NCI-H2171 (cell line): ENCODE results near the gene COL23A1.

Experiments
- DNase-seq: peaks from one replicate; lab custom pipeline; 2025; lab: John Stamatoyannopoulos, UW

COL23A1 gene

GRCh38 chr5:178338126-178338749 is 252.0 kb downstream of the COL23A1 start:
- DNase-seq, result no peak

DNA sequence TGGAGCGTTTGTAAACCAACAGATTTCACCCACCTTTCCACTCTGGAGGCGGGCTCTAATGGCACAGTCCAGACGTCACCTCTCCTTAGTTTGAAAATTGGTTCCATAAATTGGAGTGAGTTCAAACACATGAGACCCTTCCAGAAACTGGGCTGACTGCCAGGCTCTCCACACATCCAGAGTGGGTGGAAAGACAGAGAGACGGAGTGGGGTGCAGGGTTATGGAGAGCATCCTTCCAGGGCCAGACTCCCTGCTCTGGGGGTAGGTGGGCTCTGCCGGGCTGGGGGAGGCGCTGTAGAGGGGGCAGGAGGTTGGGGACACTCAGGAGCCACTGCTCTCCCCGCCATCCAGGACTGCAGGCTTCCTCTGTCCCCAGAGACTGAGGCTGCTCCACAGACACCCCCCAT is 252.9 kb downstream of the COL23A1 start:
- peak; percentile 54 for DNase-seq

DNA sequence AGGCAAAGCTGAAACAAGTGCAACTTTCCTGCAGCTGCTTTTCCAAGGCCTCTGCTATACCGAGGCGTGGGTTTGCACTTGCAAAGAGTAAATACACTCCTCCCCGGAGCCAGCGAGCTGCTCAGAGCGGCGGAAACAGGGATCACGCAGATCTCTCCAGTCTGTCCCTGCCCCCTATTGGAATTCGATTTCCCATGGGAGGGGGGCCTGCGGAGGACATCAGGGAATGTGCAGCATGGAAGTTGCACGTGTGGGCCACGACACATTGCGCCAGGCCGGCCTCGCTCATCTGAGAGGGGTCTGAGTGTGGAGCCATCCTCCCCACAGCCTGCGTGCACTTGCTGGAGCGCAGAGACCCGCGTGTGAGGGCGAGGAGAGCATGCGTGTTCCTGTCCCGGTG is 253.3 kb downstream of the COL23A1 start:
- no peak for DNase-seq

DNA sequence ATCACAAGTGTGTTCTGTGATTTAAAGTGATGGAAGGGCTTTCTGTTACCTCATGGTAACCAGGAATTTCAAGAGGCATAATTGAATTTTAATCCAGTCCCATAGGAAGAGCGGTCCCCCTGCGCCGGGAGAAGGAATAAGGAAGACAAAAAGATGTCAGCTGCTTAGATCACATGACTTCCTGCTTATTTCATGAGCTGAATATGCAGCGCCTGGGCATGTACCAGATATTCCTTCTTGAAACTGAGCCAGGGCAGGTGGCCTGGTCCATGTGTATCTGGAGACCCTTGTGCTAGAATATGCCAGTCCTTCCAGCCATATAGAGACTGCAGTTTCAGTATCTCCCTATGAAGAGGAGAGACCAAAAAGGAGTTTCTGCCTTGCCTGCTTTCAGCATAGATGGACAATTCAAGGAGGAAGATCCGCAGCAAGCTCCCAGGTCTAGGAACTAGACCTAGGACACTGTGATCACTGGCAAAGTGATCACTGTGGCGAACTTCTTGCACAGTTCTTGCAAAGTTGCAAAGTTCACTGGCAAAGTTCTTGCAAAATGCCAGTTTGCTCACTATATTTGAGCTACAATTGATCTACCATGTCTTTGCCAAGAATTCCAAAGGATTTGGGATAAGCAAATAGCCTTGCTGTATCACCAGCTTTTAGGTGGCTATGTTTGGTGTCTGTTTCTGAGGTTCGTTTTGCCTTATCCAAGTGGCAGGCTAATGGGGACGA is 254.7 kb downstream of the COL23A1 start:
- no peak for DNase-seq

DNA sequence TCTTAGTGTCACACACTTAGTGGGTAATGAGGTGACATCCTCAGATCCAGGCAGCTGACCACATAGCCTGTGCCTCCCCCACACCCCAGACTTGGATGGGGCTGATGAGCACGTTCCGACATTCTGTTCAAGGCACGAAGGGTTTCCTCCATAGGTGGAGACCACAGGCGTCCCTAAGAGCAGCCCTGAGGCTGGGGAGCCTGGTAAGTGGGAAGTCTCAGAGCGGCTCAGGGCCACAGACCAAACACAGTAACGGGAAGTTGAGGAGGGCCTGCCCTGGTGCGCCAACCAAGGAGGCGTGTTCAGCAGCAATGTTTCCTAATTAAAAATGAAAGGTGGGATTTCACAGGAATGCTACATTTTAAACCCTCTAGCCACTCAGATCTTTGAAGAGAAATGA is 255.3 kb downstream of the COL23A1 start:
- no peak for DNase-seq

GRCh38 chr5:178333821-178334481 is 256.2 kb downstream of the COL23A1 start:
- DNase-seq, result no peak

DNA sequence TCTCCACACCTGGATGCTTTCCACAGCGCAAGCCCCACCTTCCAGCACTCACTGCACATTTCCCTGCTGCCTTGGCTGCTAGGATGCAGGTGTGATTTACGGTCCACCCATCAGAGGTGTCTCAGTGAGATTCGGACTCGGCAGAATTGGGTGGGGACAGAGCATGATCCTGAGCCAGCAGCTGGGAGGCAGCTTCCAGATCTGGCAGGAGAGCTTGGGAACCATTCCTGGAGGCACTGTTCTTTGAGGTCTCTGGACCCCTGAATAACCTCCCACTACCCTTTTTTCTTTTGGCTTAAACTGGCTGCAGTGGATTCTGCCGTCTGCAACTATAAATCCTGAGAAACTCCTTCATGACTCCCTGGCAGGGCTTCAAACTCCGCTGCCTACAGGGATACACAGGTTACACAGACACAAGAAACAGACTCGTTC is 258.0 kb downstream of the COL23A1 start:
- DNase-seq, result no peak

GRCh38 chr5:178331491-178331996 is 258.6 kb downstream of the COL23A1 start:
- DNase-seq, result no peak

GRCh38 chr5:178330791-178331404 is 259.3 kb downstream of the COL23A1 start:
- no peak for DNase-seq

GRCh38 chr5:178328826-178329730 is 261.1 kb downstream of the COL23A1 start:
- no peak for DNase-seq

DNA sequence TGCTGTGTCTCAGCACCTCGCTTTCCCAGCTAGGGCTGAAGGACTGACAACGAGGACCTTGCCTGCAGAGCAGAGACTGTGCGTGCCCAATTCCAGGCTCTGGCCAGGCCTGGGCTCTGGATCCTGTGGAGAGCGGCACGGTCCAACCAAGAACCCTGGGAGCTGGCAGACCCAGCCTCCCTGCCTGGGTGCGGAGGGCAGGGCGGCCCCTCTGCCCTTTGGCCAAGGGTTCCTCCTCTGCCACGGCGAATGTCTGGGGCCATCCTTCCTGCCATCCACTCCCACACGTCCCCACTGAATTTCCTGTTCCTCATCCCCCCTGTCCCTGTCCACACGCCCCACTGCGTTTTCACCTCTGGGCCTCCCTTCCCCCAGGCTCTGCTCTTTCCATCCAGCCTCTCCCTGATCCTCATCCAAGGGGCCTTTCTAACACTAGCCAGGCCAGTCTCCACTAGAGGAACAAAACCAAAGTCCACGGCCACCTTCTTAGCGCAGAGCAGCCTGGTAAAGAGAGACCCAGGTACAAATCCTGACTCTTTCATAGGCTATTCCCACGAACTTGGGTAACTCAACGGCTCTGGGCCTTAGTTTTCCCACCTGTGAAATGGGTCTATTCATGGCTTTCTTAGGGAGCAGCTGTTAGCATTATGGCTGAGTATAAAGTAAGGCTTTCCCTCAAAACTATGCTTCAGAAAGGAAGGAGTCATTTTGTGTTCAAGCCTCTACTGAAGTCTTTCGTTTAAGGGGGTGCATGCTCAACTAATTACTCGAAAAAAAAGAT is 262.1 kb downstream of the COL23A1 start:
- no peak for DNase-seq

GRCh38 chr5:178327446-178327845 is 262.7 kb downstream of the COL23A1 start:
- DNase-seq, result no peak

GRCh38 chr5:178326374-178326715 is 263.8 kb downstream of the COL23A1 start:
- DNase-seq, result no peak

DNA sequence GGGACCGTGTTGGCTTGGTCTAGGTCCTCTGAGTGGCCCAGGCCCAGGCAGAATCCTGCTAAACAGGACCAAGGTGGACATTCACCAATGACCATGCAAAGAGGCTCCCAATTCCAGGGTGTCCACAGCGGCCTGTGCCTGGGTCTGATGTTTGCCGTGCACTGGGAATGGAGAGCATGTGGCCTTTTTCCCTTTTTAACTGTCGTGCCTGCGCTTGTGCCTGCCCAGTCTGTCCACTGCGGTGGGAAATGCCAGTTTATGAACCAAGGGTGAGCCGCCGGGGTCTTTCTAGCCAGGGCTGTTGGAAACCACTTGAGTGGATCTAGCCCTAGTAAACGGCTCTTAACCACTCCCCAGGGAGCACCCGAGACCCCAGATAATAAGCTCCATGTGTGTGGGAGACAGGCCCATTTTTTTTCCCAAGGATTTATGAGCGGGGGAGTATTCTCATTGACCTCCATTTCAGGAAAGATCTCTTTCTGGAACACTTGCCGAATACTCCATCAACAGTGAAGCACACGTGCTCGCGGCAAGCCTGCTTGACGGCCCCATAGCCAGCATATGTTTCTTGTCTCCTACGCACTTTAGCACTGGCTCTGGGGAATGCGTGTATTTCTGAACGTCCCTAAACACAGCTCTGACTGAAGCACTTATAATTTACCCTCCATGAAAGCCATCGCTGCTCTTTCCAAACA is 264.4 kb downstream of the COL23A1 start:
- DNase-seq, result no peak

GRCh38 chr5:178325311-178325678 is 264.9 kb downstream of the COL23A1 start:
- no peak for DNase-seq

- DNase-seq, result no peak
These were observed 265.5 kb downstream of the COL23A1 start for GRCh38 chr5:178324481-178325310.

GRCh38 chr5:178323961-178324360 is 266.2 kb downstream of the COL23A1 start:
- no peak for DNase-seq

DNA sequence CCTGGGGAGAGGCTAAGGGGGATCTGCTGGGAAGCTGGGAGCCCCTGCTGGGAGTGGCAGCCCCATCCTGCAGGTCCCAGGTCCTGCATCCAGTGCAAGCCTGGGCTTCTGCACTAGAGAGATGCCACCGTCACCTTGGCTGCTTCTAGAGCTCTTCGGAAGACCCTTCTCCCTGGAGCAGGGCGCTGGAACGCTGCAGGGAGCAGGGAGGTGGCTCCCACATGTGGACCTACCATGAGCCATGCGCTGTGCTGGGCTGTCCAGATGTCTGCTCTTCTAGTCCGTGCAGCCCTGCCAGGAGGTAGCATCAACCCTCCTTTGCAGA is 266.7 kb downstream of the COL23A1 start:
- DNase-seq, result no peak

- DNase-seq, result no peak
These were observed 267.3 kb downstream of the COL23A1 start for GRCh38 chr5:178322736-178323540.
